ENCODE measurements around the gene CSMD2. TPM values are rescaled to one million over a fixed set of nuclear protein-coding genes. Genes with fewer than 3 reads are reported as not detected.

CSMD2 gene
- total RNA-seq, 2 experiments from 2014 or later: not detected

GRCh38 chr1:33876970-33877650 is 287.9 kb downstream of the CSMD2 start:
- DNase-seq: no peak
- intact Hi-C loops (cut with micrococcal nuclease): no loop called here
- Mint-ChIP-seq H3K9me3 (no peaks in the 10 kb centered on the region), H3K4me3 (no peak overlapping the region), H3K36me3 (no peaks in the 10 kb centered on the region), H3K27me3 (peaks cover 12% of the 10 kb centered on the region), H3K27ac (no peak overlapping the region), H3K4me1 (ENCODE audit: low read depth) (no peaks in the 10 kb centered on the region)
- ChIA-PET CTCF (no interaction called here), POLR2A (no interaction called here)

- no peak for DNase-seq
- H3K4me3 Mint-ChIP-seq: no peak overlapping the region
- no peak overlapping the region for H3K27ac Mint-ChIP-seq
- CTCF ChIA-PET: no interaction called here
- H3K36me3 Mint-ChIP-seq: no peaks in the 10 kb centered on the region
- peaks cover 14% of the 10 kb centered on the region for H3K27me3 Mint-ChIP-seq
- intact Hi-C loops (cut with micrococcal nuclease): no loop called here
- POLR2A ChIA-PET: no interaction called here
- no peaks in the 10 kb centered on the region for H3K9me3 Mint-ChIP-seq
- no peaks in the 10 kb centered on the region for H3K4me1 Mint-ChIP-seq (ENCODE audit: low read depth)
These were observed 289.2 kb downstream of the CSMD2 start for GRCh38 chr1:33875862-33876261.

GRCh38 chr1:33874636-33875035 is 290.4 kb downstream of the CSMD2 start:
- intact Hi-C loops (cut with micrococcal nuclease): no loop called here
- ChIA-PET POLR2A (no interaction called here), CTCF (no interaction called here)
- H3K4me1 Mint-ChIP-seq (ENCODE audit: low read depth): no peaks in the 10 kb centered on the region
- H3K27me3 Mint-ChIP-seq: peaks cover 14% of the 10 kb centered on the region
- no peak for DNase-seq
- H3K27ac Mint-ChIP-seq: no peak overlapping the region
- no peaks in the 10 kb centered on the region for H3K9me3 Mint-ChIP-seq
- H3K36me3 Mint-ChIP-seq: no peaks in the 10 kb centered on the region
- no peak overlapping the region for H3K4me3 Mint-ChIP-seq

- H3K36me3 Mint-ChIP-seq: no peaks in the 10 kb centered on the region
- CTCF ChIA-PET: no interaction called here
- intact Hi-C loops (cut with micrococcal nuclease): no loop called here
- peaks cover 11% of the 10 kb centered on the region for H3K27me3 Mint-ChIP-seq
- no peak overlapping the region for H3K4me3 Mint-ChIP-seq
- POLR2A ChIA-PET: no interaction called here
- H3K9me3 Mint-ChIP-seq: no peaks in the 10 kb centered on the region
- DNase-seq: no peak
- H3K27ac Mint-ChIP-seq: no peak overlapping the region
- H3K4me1 Mint-ChIP-seq (ENCODE audit: low read depth): peaks cover 3% of the 10 kb centered on the region
These were observed 292.3 kb downstream of the CSMD2 start for GRCh38 chr1:33872683-33873082.

- DNase-seq: no peak
- no peak overlapping the region for H3K4me3 Mint-ChIP-seq
- CTCF ChIA-PET: no interaction called here
These were observed 292.8 kb downstream of the CSMD2 start for GRCh38 chr1:33872275-33872674.

GRCh38 chr1:33867684-33868083 is 297.3 kb downstream of the CSMD2 start:
- POLR2A ChIA-PET: no interaction called here
- CTCF ChIA-PET: no interaction called here
- DNase-seq: no peak
- H3K27ac Mint-ChIP-seq: no peak overlapping the region
- no peaks in the 10 kb centered on the region for H3K36me3 Mint-ChIP-seq
- H3K9me3 Mint-ChIP-seq: no peaks in the 10 kb centered on the region
- peaks cover 4% of the 10 kb centered on the region for H3K4me1 Mint-ChIP-seq (ENCODE audit: low read depth)
- no peak overlapping the region for H3K4me3 Mint-ChIP-seq
- intact Hi-C loops (cut with micrococcal nuclease): no loop called here
- H3K27me3 Mint-ChIP-seq: peaks cover 13% of the 10 kb centered on the region

More at GRCh38 chr1:33872275-33872674, 292.8 kb downstream of the CSMD2 start:
- peaks cover 4% of the 10 kb centered on the region for H3K4me1 Mint-ChIP-seq (ENCODE audit: low read depth)
- H3K27ac Mint-ChIP-seq: no peak overlapping the region
- POLR2A ChIA-PET: no interaction called here
- H3K9me3 Mint-ChIP-seq: no peaks in the 10 kb centered on the region
- peaks cover 11% of the 10 kb centered on the region for H3K27me3 Mint-ChIP-seq
- no peaks in the 10 kb centered on the region for H3K36me3 Mint-ChIP-seq
- intact Hi-C loops (cut with micrococcal nuclease): no loop called here

- DNase-seq: no peak
These were observed 298.7 kb downstream of the CSMD2 start for GRCh38 chr1:33866281-33866680.

GRCh38 chr1:33864460-33865389 is 300.3 kb downstream of the CSMD2 start:
- H3K4me1 Mint-ChIP-seq (ENCODE audit: low read depth): peaks cover 4% of the 10 kb centered on the region
- H3K27ac Mint-ChIP-seq: no peak overlapping the region
- H3K36me3 Mint-ChIP-seq: no peaks in the 10 kb centered on the region
- intact Hi-C loops (cut with micrococcal nuclease): no loop called here
- ChIA-PET CTCF (no interaction called here), POLR2A (no interaction called here)
- no peak for DNase-seq
- no peaks in the 10 kb centered on the region for H3K9me3 Mint-ChIP-seq
- H3K27me3 Mint-ChIP-seq: peaks cover 13% of the 10 kb centered on the region
- no peak overlapping the region for H3K4me3 Mint-ChIP-seq

More at GRCh38 chr1:33866281-33866680, 298.7 kb downstream of the CSMD2 start:
- ChIA-PET CTCF (no interaction called here), POLR2A (no interaction called here)
- Mint-ChIP-seq H3K27me3 (peaks cover 13% of the 10 kb centered on the region), H3K9me3 (no peaks in the 10 kb centered on the region), H3K36me3 (no peaks in the 10 kb centered on the region), H3K4me3 (no peak overlapping the region), H3K4me1 (ENCODE audit: low read depth) (peaks cover 4% of the 10 kb centered on the region), H3K27ac (no peak overlapping the region)
- intact Hi-C loops (cut with micrococcal nuclease): no loop called here

GRCh38 chr1:33863779-33864178 is 301.3 kb downstream of the CSMD2 start, which contains the start of gene HMGB4:
Gene HMGB4, plus strand, starts transcription at chr1:33864079. Its CDS starts 113 bp downstream, at chr1:33864192.
- H3K4me1 Mint-ChIP-seq (ENCODE audit: low read depth): peaks cover 4% of the 10 kb centered on the region

GRCh38 chr1:33860671-33861070 is 304.4 kb downstream of the CSMD2 start:
- H3K4me1 Mint-ChIP-seq (ENCODE audit: low read depth): no peaks in the 10 kb centered on the region
- CTCF ChIA-PET: no interaction called here
- peaks cover 15% of the 10 kb centered on the region for H3K27me3 Mint-ChIP-seq
- no peaks in the 10 kb centered on the region for H3K36me3 Mint-ChIP-seq
- DNase-seq: no peak
- POLR2A ChIA-PET: no interaction called here
- no peak overlapping the region for H3K27ac Mint-ChIP-seq
- H3K4me3 Mint-ChIP-seq: no peak overlapping the region
- no peaks in the 10 kb centered on the region for H3K9me3 Mint-ChIP-seq
- intact Hi-C loops (cut with micrococcal nuclease): no loop called here

More at GRCh38 chr1:33863779-33864178, 301.3 kb downstream of the CSMD2 start, which contains the start of gene HMGB4:
- Mint-ChIP-seq H3K36me3 (no peaks in the 10 kb centered on the region), H3K4me3 (no peak within 1 kb of the TSS), H3K27me3 (peaks cover 13% of the 10 kb centered on the region), H3K9me3 (no peaks in the 10 kb centered on the region), H3K27ac (no peak within 1 kb of the TSS)
- POLR2A ChIA-PET: no interaction called here
- CTCF ChIA-PET: no interaction called here
- no peak for DNase-seq
- intact Hi-C loops (cut with micrococcal nuclease): no loop called here

- Mint-ChIP-seq H3K27me3 (peaks cover 8% of the 10 kb centered on the region), H3K27ac (no peak overlapping the region), H3K4me1 (ENCODE audit: low read depth) (no peaks in the 10 kb centered on the region), H3K36me3 (no peaks in the 10 kb centered on the region), H3K4me3 (no peak overlapping the region), H3K9me3 (no peaks in the 10 kb centered on the region)
- intact Hi-C loops (cut with micrococcal nuclease): no loop called here
- no peak for DNase-seq
- POLR2A ChIA-PET: no interaction called here
- CTCF ChIA-PET: interaction anchor here (1.6 kb wide), 1 partner anchor 9 kb away, joined by 4 read pairs; no protein-coding TSS in a partner anchor
These were observed 310.9 kb downstream of the CSMD2 start for GRCh38 chr1:33854091-33854490.

GRCh38 chr1:33853431-33853830 is 311.6 kb downstream of the CSMD2 start:
- no peak overlapping the region for H3K27ac Mint-ChIP-seq
- CTCF ChIA-PET: interaction anchor here (1.6 kb wide), 1 partner anchor 8 kb away, joined by 4 read pairs; no protein-coding TSS in a partner anchor

More at GRCh38 chr1:33853431-33853830, 311.6 kb downstream of the CSMD2 start:
- no peak overlapping the region for H3K4me3 Mint-ChIP-seq
- peaks cover 8% of the 10 kb centered on the region for H3K27me3 Mint-ChIP-seq
- H3K4me1 Mint-ChIP-seq (ENCODE audit: low read depth): no peaks in the 10 kb centered on the region
- intact Hi-C loops (cut with micrococcal nuclease): no loop called here
- POLR2A ChIA-PET: no interaction called here
- no peaks in the 10 kb centered on the region for H3K36me3 Mint-ChIP-seq
- H3K9me3 Mint-ChIP-seq: no peaks in the 10 kb centered on the region
- DNase-seq: no peak

Data from activated CD4-positive, alpha-beta memory T cell treated with anti-CD3 and anti-CD28 coated beads for 36 hours (primary cell).